WTC11 (cell line): Measurements from ENCODE around the gene MYH1. TPM values are rescaled to one million over a fixed set of nuclear protein-coding genes. Genes with fewer than 3 reads are reported as not detected.

Experiments used
- ATAC-seq: fragments of 200-7000 bp; cut with Tn5 transposase; 2 replicates; pipeline ENCODE4 v1.10.0; 2021; ENCODE audit warnings: mild to moderate bottlenecking, moderate library complexity
- CTCF ChIA-PET: fragments of 300-600 bp; sonication (Branson Sonifier 250); formaldehyde crosslinking; loops from one replicate; lab custom pipeline; 2021; ENCODE audit warnings: antibody characterized with exemption; lab: Charles Lee
- POLR2A ChIA-PET: fragments of 350-600 bp; sonication (Branson Sonifier 250); formaldehyde crosslinking; loops from one replicate; lab custom pipeline; 2021; ENCODE audit warnings: antibody characterized with exemption; lab: Charles Lee
- DNase-seq: peaks from one replicate; pipeline ENCODE4 v3.0.0; 2021; ENCODE audit warnings: low spot score
- H3K27ac Mint-ChIP-seq: 2 replicates; pipeline ENCODE4 v1.8.0; 2021; ENCODE audit warnings: mixed read lengths
- H3K27me3 Mint-ChIP-seq: 2 replicates; pipeline ENCODE4 v1.8.0; 2021; ENCODE audit warnings: low read depth, mild to moderate bottlenecking, moderate library complexity, mixed read lengths
- H3K36me3 Mint-ChIP-seq: 2 replicates; pipeline ENCODE4 v1.8.0; 2021; ENCODE audit warnings: mixed read lengths
- H3K4me1 Mint-ChIP-seq: 2 replicates; pipeline ENCODE4 v1.8.0; 2022; ENCODE audit warnings: mixed read lengths
- H3K4me3 Mint-ChIP-seq: 2 replicates; pipeline ENCODE4 v1.8.0; 2021; ENCODE audit warnings: mild to moderate bottlenecking, moderate library complexity, mixed read lengths
- H3K9me3 Mint-ChIP-seq: 2 replicates; pipeline ENCODE4 v1.8.0; 2021; ENCODE audit warnings: mixed read lengths
- ATF2 ChIP-seq: sonication (generic); formaldehyde crosslinking; IDR thresholded peaks from 2 replicates; pipeline ENCODE4 v1.8.1; 2022; ENCODE audit warnings: low read depth, missing genetic modification reagents, borderline replicate concordance
- ATF3 ChIP-seq: sonication (generic); formaldehyde crosslinking; conservative IDR thresholded peaks from 2 replicates; pipeline ENCODE4 v1.8.1; 2022; ENCODE audit warnings: mild to moderate bottlenecking, missing genetic modification reagents
- CBFB ChIP-seq: sonication (generic); formaldehyde crosslinking; IDR thresholded peaks from 2 replicates; pipeline ENCODE4 v1.8.1; 2022; ENCODE audit warnings: mild to moderate bottlenecking, low read depth, missing genetic modification reagents
- CTCF ChIP-seq: fragments of 200-600 bp; IDR thresholded peaks from 2 replicates; pipeline ENCODE4 v1.8.0; 2022; ENCODE audit warnings: antibody characterized with exemption
- E2F4 ChIP-seq: sonication (generic); formaldehyde crosslinking; IDR thresholded peaks from 2 replicates; pipeline ENCODE4 v1.8.1; 2022; ENCODE audit warnings: low read depth, mild to moderate bottlenecking, moderate library complexity, missing genetic modification reagents, borderline replicate concordance
- EMX1 ChIP-seq: fragments of 250-450 bp; sonication (Bioruptor Pico); IDR thresholded peaks from 2 replicates; pipeline ENCODE4 v1.8.0; 2021; ENCODE audit warnings: mild to moderate bottlenecking
- GABPB1 ChIP-seq: sonication (generic); formaldehyde crosslinking; IDR thresholded peaks from 2 replicates; pipeline ENCODE4 v1.8.1; 2023; ENCODE audit warnings: mild to moderate bottlenecking, missing genetic modification reagents
- NFATC4 ChIP-seq: fragments of 250-450 bp; sonication (Bioruptor Pico); IDR thresholded peaks from 2 replicates; pipeline ENCODE4 v1.9.0; 2021; ENCODE audit warnings: mild to moderate bottlenecking
- NFYB ChIP-seq: sonication (generic); formaldehyde crosslinking; conservative IDR thresholded peaks from 2 replicates; pipeline ENCODE4 v1.8.0; 2022; ENCODE audit warnings: low read depth, missing genetic modification reagents
- TEAD1 ChIP-seq: sonication (generic); formaldehyde crosslinking; IDR thresholded peaks from 2 replicates; pipeline ENCODE4 v1.8.0; 2022; ENCODE audit warnings: mild to moderate bottlenecking, missing genetic modification reagents
- ZSCAN18 ChIP-seq: fragments of 250-450 bp; sonication (Bioruptor Pico); IDR thresholded peaks from 2 replicates; pipeline ENCODE4 v2.1.2; 2022; ENCODE audit warnings: mild to moderate bottlenecking, moderate library complexity
- total RNA-seq: library from RNA; stranded (reverse); gene quantifications from 3 replicates; pipeline ENCODE4 v1.2.3, GENCODE V29; 2021

The MYH1 gene
- total RNA-seq, 1 experiment from 2014 or later, result not detected

GRCh38 chr17:10471858-10472257 is 46.5 kb downstream of the MYH1 start:
- H3K36me3 Mint-ChIP-seq, result no peaks in the 10 kb centered on the region
- peak; percentile 80 for TF ChIP-seq GABPB1 (CRISPR knock-in tag)
- TF ChIP-seq ZSCAN18 (CRISPR knock-in tag), result no peak
- no peak for TF ChIP-seq NFATC4 (CRISPR knock-in tag)
- TF ChIP-seq, all 79 proteins: peak for 1
- ChIA-PET CTCF (interaction anchor here (0.5 kb wide), 1 partner anchor 139 kb away, joined by 3 read pairs; no protein-coding TSS in a partner anchor), POLR2A (no interaction called here)
- Mint-ChIP-seq H3K9me3 (no peaks in the 10 kb centered on the region), H3K4me3 (no peak overlapping the region), H3K27me3 (no peaks in the 10 kb centered on the region), H3K27ac (no peak overlapping the region), H3K4me1 (no peaks in the 10 kb centered on the region)
- DNase-seq (no peak), ATAC-seq (no peak)

GRCh38 chr17:10469459-10469858 is 48.9 kb downstream of the MYH1 start, which contains the start of gene MYH4:
MYH4 (minus strand) TSS chr17:10469559; CDS start chr17:10466745, 2,814 bp downstream.
- Mint-ChIP-seq H3K9me3 (peaks cover 4% of the 10 kb centered on the region), H3K4me1 (no peaks in the 10 kb centered on the region), H3K36me3 (no peaks in the 10 kb centered on the region), H3K27me3 (no peaks in the 10 kb centered on the region), H3K4me3 (no peak within 1 kb of the TSS), H3K27ac (no peak within 1 kb of the TSS)
- POLR2A ChIA-PET, result no interaction called here
- ATAC-seq (no peak), DNase-seq (no peak)
- TF ChIP-seq NFYB (CRISPR knock-in tag) (no peak), EMX1 (CRISPR knock-in tag) (no peak), CBFB (no peak)
- CTCF ChIA-PET, result no interaction called here

GRCh38 chr17:10463402-10463801 is 54.9 kb downstream of the MYH1 start:
- H3K4me1 Mint-ChIP-seq, result no peaks in the 10 kb centered on the region
- TF ChIP-seq ATF2 (CRISPR knock-in tag) (no peak), ATF3 (CRISPR knock-in tag) (no peak), E2F4 (CRISPR knock-in tag) (no peak)
- H3K36me3 Mint-ChIP-seq, result no peaks in the 10 kb centered on the region
- ChIA-PET POLR2A (no interaction called here), CTCF (no interaction called here)
- peaks cover 9% of the 10 kb centered on the region for H3K9me3 Mint-ChIP-seq
- no peaks in the 10 kb centered on the region for H3K27me3 Mint-ChIP-seq
- peak; percentile 20 for DNase-seq
- ATAC-seq, result peak; percentile 39; the same call in 1 of the 2 replicates
- H3K4me3 Mint-ChIP-seq, result no peak overlapping the region
- H3K27ac Mint-ChIP-seq, result no peak overlapping the region

GRCh38 chr17:10460062-10460461 is 58.3 kb downstream of the MYH1 start:
- CTCF ChIA-PET, result interaction anchor here (0.8 kb wide), 1 partner anchor 158 kb away, joined by 4 read pairs; no protein-coding TSS in a partner anchor
- Mint-ChIP-seq H3K9me3 (peaks cover 9% of the 10 kb centered on the region), H3K4me3 (no peak overlapping the region), H3K27ac (no peak overlapping the region), H3K4me1 (no peaks in the 10 kb centered on the region), H3K36me3 (no peaks in the 10 kb centered on the region), H3K27me3 (no peaks in the 10 kb centered on the region)
- ATAC-seq, result no peak
- TF ChIP-seq GABPB1 (CRISPR knock-in tag) (0 out of 2 replicates have a peak, but pooled peaks have one; percentile 17), CTCF (no peak), TEAD1 (CRISPR knock-in tag) (no peak)
- no peak for DNase-seq
- POLR2A ChIA-PET, result no interaction called here
